BJ (cell line): ENCODE results near the gene C3orf20. TPM values are rescaled to one million over a fixed set of nuclear protein-coding genes. Genes with fewer than 3 reads are reported as not detected.

Experiments
- CTCF ChIA-PET: fragments of 350-600 bp; formaldehyde crosslinking; extraction: SDS; loops from one replicate; lab custom pipeline; 2021; ENCODE audit warnings: antibody characterized with exemption, inconsistent platforms; lab: Yijun Ruan, JAX
- POLR2A ChIA-PET: fragments of 300-600 bp; sonication (Branson Sonifier 250); formaldehyde crosslinking; extraction: SDS; loops from one replicate; lab custom pipeline; 2021; ENCODE audit warnings: antibody characterized with exemption; lab: Charles Lee
- DNase-seq: peaks from one replicate; pipeline ENCODE4 v3.0.0-alpha.2; 2011; ENCODE audit warnings: low read depth
- H3K27me3 ChIP-seq: 2 replicates; pipeline ENCODE4 v1.6.0; 2011; ENCODE audit warnings: low read length; ENCODE audit not compliant: control insufficient read depth, insufficient read depth
- H3K36me3 ChIP-seq: 2 replicates; pipeline ENCODE4 v1.5.1; 2011; ENCODE audit warnings: low read length; ENCODE audit not compliant: control insufficient read depth, insufficient read depth
- H3K4me3 ChIP-seq: 2 replicates; pipeline ENCODE4 v1.5.1; 2011; ENCODE audit warnings: low read depth, mild to moderate bottlenecking, control low read depth, low read length
- CTCF ChIP-seq: IDR thresholded peaks from 2 replicates; pipeline ENCODE4 v1.5.1; 2011; ENCODE audit warnings: low read depth, mild to moderate bottlenecking, control low read depth, inconsistent platforms, low read length, moderate library complexity; ENCODE audit not compliant: insufficient read depth
- polyA plus RNA-seq: library from polyadenylated mRNA; depleted of rRNA; stranded (reverse); fragments of >200 nt; gene quantifications from 2 replicates; pipeline ENCODE4 v1.2.3, GENCODE V29; 2011

The C3orf20 gene
- polyA plus RNA-seq, 1 experiment = not detected

- TF ChIP-seq CTCF = no peak
- POLR2A ChIA-PET = no interaction called here
- H3K4me3 ChIP-seq = no peak overlapping the region
- no peaks in the 10 kb centered on the region for H3K36me3 ChIP-seq
- DNase-seq = no peak
- H3K27me3 ChIP-seq = peaks cover 2% of the 10 kb centered on the region
- CTCF ChIA-PET = interaction anchor here (0.8 kb wide), 1 partner anchor 10 kb away, joined by 3 read pairs; no protein-coding TSS in a partner anchor
Observed at GRCh38 chr3:14803101-14803980, 128.4 kb downstream of the C3orf20 start.

GRCh38 chr3:14803981-14804834 lies 129.3 kb downstream of the C3orf20 start:
- ChIA-PET CTCF (interaction anchor here (0.8 kb wide), 1 partner anchor 9 kb away, joined by 3 read pairs; no protein-coding TSS in a partner anchor), POLR2A (no interaction called here)
- Histone ChIP-seq H3K4me3 (no peak overlapping the region), H3K27me3 (peaks cover 2% of the 10 kb centered on the region), H3K36me3 (no peaks in the 10 kb centered on the region)
- no peak for DNase-seq
- TF ChIP-seq CTCF = no peak

GRCh38 chr3:14804835-14805780 lies 130.2 kb downstream of the C3orf20 start:
- ChIA-PET POLR2A (no interaction called here), CTCF (no interaction called here)
- Histone ChIP-seq H3K36me3 (no peaks in the 10 kb centered on the region), H3K27me3 (peaks cover 7% of the 10 kb centered on the region), H3K4me3 (no peak overlapping the region)
- no peak for DNase-seq
- no peak for TF ChIP-seq CTCF

GRCh38 chr3:14805961-14806537 lies 131.1 kb downstream of the C3orf20 start:
- CTCF ChIA-PET = no interaction called here
- Histone ChIP-seq H3K4me3 (no peak overlapping the region), H3K36me3 (no peaks in the 10 kb centered on the region), H3K27me3 (peaks cover 13% of the 10 kb centered on the region)
- POLR2A ChIA-PET = no interaction called here
- DNase-seq = no peak
- no peak for TF ChIP-seq CTCF
